ENCODE results near the gene HIVEP2. TPM values are rescaled to one million over a fixed set of nuclear protein-coding genes. Genes with fewer than 3 reads are reported as not detected.

HIVEP2 gene
- polyA plus RNA-seq, 2 of the 4 experiments (the other 2 are of a cell fraction): 2.2 to 2.6 TPM

DNA sequence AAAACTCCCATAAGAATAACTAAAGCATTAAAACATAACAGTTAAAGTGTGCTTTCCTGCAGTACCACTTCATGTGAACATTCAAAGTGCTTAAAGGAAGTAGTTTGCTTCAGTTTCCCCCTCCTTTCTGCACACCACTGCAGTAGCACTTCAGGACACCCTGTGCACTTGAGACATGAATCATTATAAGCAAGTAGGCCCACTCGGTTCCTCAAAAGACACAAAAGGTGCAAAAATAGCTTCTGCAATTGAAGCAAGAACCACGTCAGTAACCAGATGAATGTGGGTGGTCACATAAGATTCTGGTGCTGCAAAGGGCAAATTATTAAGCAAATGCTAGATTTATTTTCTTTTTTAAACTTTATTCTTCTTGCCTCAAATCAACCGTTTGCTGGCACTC, 160.6 kb downstream of the HIVEP2 start:
- ATAC-seq (no peak), DNase-seq (ENCODE audit: low read depth in 1 of 2, low spot score in 1 of 2) (no peak), FAIRE-seq (no peak)
- Histone ChIP-seq H3K4me1 (no peaks in the 10 kb centered on the region), H3K27ac (no peak overlapping the region), H3K4me2 (no peak overlapping the region), H3K9me3 (no peaks in the 10 kb centered on the region), H3K4me3 (no peak overlapping the region)
- TF ChIP-seq, protein P1, sequence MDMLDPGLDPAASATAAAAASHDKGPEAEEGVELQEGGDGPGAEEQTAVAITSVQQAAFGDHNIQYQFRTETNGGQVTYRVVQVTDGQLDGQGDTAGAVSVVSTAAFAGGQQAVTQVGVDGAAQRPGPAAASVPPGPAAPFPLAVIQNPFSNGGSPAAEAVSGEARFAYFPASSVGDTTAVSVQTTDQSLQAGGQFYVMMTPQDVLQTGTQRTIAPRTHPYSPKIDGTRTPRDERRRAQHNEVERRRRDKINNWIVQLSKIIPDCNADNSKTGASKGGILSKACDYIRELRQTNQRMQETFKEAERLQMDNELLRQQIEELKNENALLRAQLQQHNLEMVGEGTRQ (IDR thresholded peaks at IDR 0.05): no peak
- no peak for TF ChIP-seq ESRRA (IDR thresholded peaks at IDR 0.05; ENCODE audit: borderline replicate concordance, low read length)
- no peak for TF ChIP-seq KDM5A (IDR thresholded peaks at IDR 0.05)
- TF ChIP-seq HOXB13 (CRISPR knock-in tag; IDR thresholded peaks at IDR 0.05; ENCODE audit: low read depth): no peak
- TF ChIP-seq, protein P2, sequence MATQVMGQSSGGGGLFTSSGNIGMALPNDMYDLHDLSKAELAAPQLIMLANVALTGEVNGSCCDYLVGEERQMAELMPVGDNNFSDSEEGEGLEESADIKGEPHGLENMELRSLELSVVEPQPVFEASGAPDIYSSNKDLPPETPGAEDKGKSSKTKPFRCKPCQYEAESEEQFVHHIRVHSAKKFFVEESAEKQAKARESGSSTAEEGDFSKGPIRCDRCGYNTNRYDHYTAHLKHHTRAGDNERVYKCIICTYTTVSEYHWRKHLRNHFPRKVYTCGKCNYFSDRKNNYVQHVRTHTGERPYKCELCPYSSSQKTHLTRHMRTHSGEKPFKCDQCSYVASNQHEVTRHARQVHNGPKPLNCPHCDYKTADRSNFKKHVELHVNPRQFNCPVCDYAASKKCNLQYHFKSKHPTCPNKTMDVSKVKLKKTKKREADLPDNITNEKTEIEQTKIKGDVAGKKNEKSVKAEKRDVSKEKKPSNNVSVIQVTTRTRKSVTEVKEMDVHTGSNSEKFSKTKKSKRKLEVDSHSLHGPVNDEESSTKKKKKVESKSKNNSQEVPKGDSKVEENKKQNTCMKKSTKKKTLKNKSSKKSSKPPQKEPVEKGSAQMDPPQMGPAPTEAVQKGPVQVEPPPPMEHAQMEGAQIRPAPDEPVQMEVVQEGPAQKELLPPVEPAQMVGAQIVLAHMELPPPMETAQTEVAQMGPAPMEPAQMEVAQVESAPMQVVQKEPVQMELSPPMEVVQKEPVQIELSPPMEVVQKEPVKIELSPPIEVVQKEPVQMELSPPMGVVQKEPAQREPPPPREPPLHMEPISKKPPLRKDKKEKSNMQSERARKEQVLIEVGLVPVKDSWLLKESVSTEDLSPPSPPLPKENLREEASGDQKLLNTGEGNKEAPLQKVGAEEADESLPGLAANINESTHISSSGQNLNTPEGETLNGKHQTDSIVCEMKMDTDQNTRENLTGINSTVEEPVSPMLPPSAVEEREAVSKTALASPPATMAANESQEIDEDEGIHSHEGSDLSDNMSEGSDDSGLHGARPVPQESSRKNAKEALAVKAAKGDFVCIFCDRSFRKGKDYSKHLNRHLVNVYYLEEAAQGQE (IDR thresholded peaks at IDR 0.05): no peak
- TF ChIP-seq CHD4 (IDR thresholded peaks at IDR 0.05; ENCODE audit: borderline replicate concordance): no peak
- no peak for TF ChIP-seq POLR2A (IDR thresholded peaks at IDR 0.05; ENCODE audit: low read length)
- TF ChIP-seq, protein P3, sequence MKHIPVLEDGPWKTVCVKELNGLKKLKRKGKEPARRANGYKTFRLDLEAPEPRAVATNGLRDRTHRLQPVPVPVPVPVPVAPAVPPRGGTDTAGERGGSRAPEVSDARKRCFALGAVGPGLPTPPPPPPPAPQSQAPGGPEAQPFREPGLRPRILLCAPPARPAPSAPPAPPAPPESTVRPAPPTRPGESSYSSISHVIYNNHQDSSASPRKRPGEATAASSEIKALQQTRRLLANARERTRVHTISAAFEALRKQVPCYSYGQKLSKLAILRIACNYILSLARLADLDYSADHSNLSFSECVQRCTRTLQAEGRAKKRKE (CRISPR knock-in tag; IDR thresholded peaks at IDR 0.05; ENCODE audit: low read depth): no peak
- TF ChIP-seq HOXB5 (CRISPR knock-in tag; IDR thresholded peaks at IDR 0.05): no peak
- no peak for TF ChIP-seq EHMT2 (IDR thresholded peaks at IDR 0.05; ENCODE audit: low read depth)
- no peak for TF ChIP-seq CEBPB (IDR thresholded peaks at IDR 0.05)
- no peak for TF ChIP-seq ZNF302 (CRISPR knock-in tag; IDR thresholded peaks at IDR 0.05)
- no peak for TF ChIP-seq MYC (IDR thresholded peaks at IDR 0.05; ENCODE audit: borderline replicate concordance, low read length)
- no peak for TF ChIP-seq MAZ (IDR thresholded peaks at IDR 0.05; ENCODE audit: borderline replicate concordance, low read depth, low read length)
- no peak for TF ChIP-seq JUN (IDR thresholded peaks at IDR 0.05)
- TF ChIP-seq, protein P4, sequence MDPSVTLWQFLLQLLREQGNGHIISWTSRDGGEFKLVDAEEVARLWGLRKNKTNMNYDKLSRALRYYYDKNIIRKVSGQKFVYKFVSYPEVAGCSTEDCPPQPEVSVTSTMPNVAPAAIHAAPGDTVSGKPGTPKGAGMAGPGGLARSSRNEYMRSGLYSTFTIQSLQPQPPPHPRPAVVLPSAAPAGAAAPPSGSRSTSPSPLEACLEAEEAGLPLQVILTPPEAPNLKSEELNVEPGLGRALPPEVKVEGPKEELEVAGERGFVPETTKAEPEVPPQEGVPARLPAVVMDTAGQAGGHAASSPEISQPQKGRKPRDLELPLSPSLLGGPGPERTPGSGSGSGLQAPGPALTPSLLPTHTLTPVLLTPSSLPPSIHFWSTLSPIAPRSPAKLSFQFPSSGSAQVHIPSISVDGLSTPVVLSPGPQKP (IDR thresholded peaks at IDR 0.05; ENCODE audit: low read depth, low read length): no peak
- no peak for TF ChIP-seq EHF (CRISPR knock-in tag; IDR thresholded peaks at IDR 0.05)
- no peak for TF ChIP-seq RARB (CRISPR knock-in tag; IDR thresholded peaks at IDR 0.05)
- TF ChIP-seq SMC3 (IDR thresholded peaks at IDR 0.05): no peak
- no peak for TF ChIP-seq NPAS2 (CRISPR knock-in tag; IDR thresholded peaks at IDR 0.05; ENCODE audit: borderline replicate concordance)
- ChIA-PET CTCF (no interaction called here), POLR2A (no interaction called here)
- WGBS (ENCODE audit: missing lambda C conversion rate): 89% methylated on average over 3 of the region's 3 CpGs

DNA sequence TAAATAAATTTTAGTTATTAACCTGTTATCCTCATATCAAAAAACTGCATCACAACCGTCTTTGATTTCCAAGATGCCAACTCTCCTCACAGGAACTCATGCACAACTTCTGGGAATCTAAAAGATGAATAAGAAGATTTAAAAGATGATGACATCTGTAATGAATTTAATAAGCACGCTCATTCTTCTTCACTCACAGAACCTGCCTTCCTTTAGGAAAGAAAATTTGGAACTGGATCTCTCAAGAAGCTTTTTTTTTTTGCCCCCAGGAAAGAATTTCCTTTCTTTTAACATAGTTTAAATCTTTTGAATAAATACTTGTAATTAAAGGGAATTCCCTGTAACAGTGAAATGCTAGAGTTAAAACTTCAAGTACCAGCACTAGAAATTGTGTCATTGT, 161.5 kb downstream of the HIVEP2 start:
- H3K4me1 ChIP-seq: no peaks in the 10 kb centered on the region
- DNase-seq (ENCODE audit: low read depth in 1 of 2, low spot score in 1 of 2) (no peak), FAIRE-seq (no peak), ATAC-seq (no peak)
- WGBS (ENCODE audit: missing lambda C conversion rate): 90% methylated on average over 2 of the region's 2 CpGs
- no peak overlapping the region for H3K4me2 ChIP-seq
- no peaks in the 10 kb centered on the region for H3K9me3 ChIP-seq
- ChIA-PET POLR2A (no interaction called here), CTCF (no interaction called here)
- TF ChIP-seq, protein P5, sequence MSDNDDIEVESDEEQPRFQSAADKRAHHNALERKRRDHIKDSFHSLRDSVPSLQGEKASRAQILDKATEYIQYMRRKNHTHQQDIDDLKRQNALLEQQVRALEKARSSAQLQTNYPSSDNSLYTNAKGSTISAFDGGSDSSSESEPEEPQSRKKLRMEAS (IDR thresholded peaks at IDR 0.05): no peak
- TF ChIP-seq FOSB (CRISPR knock-in tag; IDR thresholded peaks at IDR 0.05): no peak
- TF ChIP-seq RARB (CRISPR knock-in tag; IDR thresholded peaks at IDR 0.05): no peak
- TF ChIP-seq MAZ (IDR thresholded peaks at IDR 0.05; ENCODE audit: borderline replicate concordance, low read depth, low read length): no peak
- TF ChIP-seq, protein P6, sequence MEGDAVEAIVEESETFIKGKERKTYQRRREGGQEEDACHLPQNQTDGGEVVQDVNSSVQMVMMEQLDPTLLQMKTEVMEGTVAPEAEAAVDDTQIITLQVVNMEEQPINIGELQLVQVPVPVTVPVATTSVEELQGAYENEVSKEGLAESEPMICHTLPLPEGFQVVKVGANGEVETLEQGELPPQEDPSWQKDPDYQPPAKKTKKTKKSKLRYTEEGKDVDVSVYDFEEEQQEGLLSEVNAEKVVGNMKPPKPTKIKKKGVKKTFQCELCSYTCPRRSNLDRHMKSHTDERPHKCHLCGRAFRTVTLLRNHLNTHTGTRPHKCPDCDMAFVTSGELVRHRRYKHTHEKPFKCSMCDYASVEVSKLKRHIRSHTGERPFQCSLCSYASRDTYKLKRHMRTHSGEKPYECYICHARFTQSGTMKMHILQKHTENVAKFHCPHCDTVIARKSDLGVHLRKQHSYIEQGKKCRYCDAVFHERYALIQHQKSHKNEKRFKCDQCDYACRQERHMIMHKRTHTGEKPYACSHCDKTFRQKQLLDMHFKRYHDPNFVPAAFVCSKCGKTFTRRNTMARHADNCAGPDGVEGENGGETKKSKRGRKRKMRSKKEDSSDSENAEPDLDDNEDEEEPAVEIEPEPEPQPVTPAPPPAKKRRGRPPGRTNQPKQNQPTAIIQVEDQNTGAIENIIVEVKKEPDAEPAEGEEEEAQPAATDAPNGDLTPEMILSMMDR (IDR thresholded peaks at IDR 0.05): no peak
- TF ChIP-seq FOXS1 (CRISPR knock-in tag; IDR thresholded peaks at IDR 0.05): no peak
- no peak for TF ChIP-seq ZNF302 (CRISPR knock-in tag; IDR thresholded peaks at IDR 0.05)
- TF ChIP-seq EP300 (IDR thresholded peaks at IDR 0.05): no peak
- TF ChIP-seq HDAC2 (IDR thresholded peaks at IDR 0.05): no peak
- TF ChIP-seq JUN (IDR thresholded peaks at IDR 0.05): no peak
- TF ChIP-seq SMC3 (IDR thresholded peaks at IDR 0.05): no peak
- TF ChIP-seq MYC (IDR thresholded peaks at IDR 0.05; ENCODE audit: borderline replicate concordance, low read length): no peak
- H3K27ac ChIP-seq: no peak overlapping the region
- no peak overlapping the region for H3K4me3 ChIP-seq
